KMS-11 (cell line): ENCODE results near the gene MACROD2.
A peak's percentile ranks its signal among the peaks of the same experiment; 100 is the strongest.

Source experiments
- H2AFZ ChIP-seq: fragments of 200-600 bp; sonication (generic); 2 replicates; pipeline ENCODE4 v1.6.1; 2016; ENCODE audit warnings: antibody characterized with exemption, mixed run types, low read depth
- H3K27ac ChIP-seq: fragments of 200-600 bp; sonication (generic); 2 replicates; pipeline ENCODE4 v1.6.1; 2016; ENCODE audit warnings: mild to moderate bottlenecking, mixed run types
- H3K27me3 ChIP-seq: fragments of 200-600 bp; sonication (generic); 2 replicates; pipeline ENCODE4 v1.6.1; 2017; ENCODE audit warnings: mild to moderate bottlenecking, low read depth, mixed run types, moderate library complexity; ENCODE audit not compliant: insufficient read depth
- H3K36me3 ChIP-seq: fragments of 200-600 bp; sonication (generic); 2 replicates; pipeline ENCODE4 v1.6.1; 2017; ENCODE audit warnings: mild to moderate bottlenecking, mixed run types; ENCODE audit not compliant: insufficient read depth
- H3K4me1 ChIP-seq: fragments of 200-600 bp; sonication (generic); 2 replicates; pipeline ENCODE4 v1.6.1; 2016; ENCODE audit warnings: mild to moderate bottlenecking, low read depth, mixed run types; ENCODE audit not compliant: poor library complexity, severe bottlenecking
- H3K4me2 ChIP-seq: fragments of 200-600 bp; sonication (generic); 2 replicates; pipeline ENCODE4 v1.7.0; 2016; ENCODE audit warnings: mild to moderate bottlenecking, mixed run types
- H3K4me3 ChIP-seq: fragments of 200-600 bp; sonication (generic); IDR thresholded peaks from 2 replicates; pipeline ENCODE4 v1.6.1; 2017; ENCODE audit warnings: low read depth, low read length, mixed read lengths; ENCODE audit not compliant: insufficient read depth
- H3K79me2 ChIP-seq: fragments of 200-600 bp; sonication (generic); 2 replicates; pipeline ENCODE4 v1.6.1; 2016; ENCODE audit warnings: low read depth, mixed run types; ENCODE audit not compliant: insufficient read depth
- H3K9ac ChIP-seq: fragments of 200-600 bp; sonication (generic); 2 replicates; pipeline ENCODE4 v1.6.1; 2016; ENCODE audit warnings: mild to moderate bottlenecking, mixed run types
- H4K20me1 ChIP-seq: fragments of 200-600 bp; sonication (generic); 2 replicates; pipeline ENCODE4 v1.6.1; 2016; ENCODE audit warnings: mild to moderate bottlenecking, mixed run types; ENCODE audit not compliant: insufficient read depth
- TF ChIP-seq, protein P1 (sequence below): fragments of 200-600 bp; sonication (generic); conservative IDR thresholded peaks from 2 replicates; pipeline ENCODE4 v1.6.1; 2017; ENCODE audit warnings: low read depth, mild to moderate bottlenecking, antibody characterized with exemption, low read length, moderate library complexity, mixed read lengths

MACROD2 gene

DNA sequence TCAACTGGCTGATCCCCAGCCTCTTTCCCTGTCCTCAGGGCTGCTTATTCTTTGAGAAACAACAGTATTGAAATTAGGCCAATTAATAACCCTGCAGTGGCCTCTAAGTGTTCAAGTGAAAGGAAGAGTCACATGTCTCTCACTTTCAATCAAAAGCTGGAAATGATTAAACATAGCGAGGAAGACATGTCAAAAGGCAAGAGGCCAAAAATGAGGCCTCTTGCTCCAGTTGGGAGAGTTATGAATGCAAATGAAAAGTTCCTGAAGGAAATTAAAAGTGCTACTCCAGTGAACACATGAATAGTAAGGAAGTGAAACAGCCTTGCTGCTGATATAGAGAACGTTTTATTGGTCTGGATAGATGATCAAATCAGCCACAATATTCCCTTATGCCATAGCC, 131.5 kb downstream of the MACROD2 start:
- Histone ChIP-seq H3K27ac (no peak overlapping the region), H3K9ac (no peak overlapping the region)

DNA sequence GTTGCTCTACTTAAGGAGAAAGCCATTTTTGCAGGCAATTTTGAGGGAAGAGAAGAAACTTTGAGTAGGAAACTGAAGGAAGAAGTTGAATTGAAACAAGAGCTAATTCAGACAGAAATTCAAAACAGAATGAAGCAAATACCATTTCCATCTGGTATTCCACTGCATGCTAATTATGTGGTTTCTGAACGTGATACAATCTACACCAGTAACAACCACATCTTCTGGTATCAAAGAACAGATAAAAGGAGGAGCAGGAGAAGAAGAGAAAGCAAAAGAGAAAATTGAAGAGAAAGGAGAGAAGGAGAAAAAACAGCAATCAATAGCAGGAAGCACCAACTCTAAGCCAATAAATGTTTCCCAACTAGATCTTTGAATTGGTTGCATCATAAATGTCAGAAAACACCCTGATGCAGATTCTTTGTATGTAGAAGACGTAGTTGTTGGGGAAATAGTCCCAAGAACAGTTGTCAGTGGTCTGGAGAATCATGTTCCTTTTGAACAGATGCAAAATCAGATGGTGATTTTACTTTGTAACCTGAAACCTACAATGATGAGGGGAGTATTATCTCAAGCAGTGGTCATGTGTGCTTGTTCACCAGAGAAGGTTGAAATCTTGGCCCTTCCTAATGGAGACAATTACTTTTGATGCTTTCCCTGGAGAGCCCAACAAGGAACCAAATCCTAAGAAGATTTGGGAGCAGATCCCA, 132.4 kb downstream of the MACROD2 start:
- H3K27ac ChIP-seq: no peak overlapping the region
- TF ChIP-seq, protein P1, sequence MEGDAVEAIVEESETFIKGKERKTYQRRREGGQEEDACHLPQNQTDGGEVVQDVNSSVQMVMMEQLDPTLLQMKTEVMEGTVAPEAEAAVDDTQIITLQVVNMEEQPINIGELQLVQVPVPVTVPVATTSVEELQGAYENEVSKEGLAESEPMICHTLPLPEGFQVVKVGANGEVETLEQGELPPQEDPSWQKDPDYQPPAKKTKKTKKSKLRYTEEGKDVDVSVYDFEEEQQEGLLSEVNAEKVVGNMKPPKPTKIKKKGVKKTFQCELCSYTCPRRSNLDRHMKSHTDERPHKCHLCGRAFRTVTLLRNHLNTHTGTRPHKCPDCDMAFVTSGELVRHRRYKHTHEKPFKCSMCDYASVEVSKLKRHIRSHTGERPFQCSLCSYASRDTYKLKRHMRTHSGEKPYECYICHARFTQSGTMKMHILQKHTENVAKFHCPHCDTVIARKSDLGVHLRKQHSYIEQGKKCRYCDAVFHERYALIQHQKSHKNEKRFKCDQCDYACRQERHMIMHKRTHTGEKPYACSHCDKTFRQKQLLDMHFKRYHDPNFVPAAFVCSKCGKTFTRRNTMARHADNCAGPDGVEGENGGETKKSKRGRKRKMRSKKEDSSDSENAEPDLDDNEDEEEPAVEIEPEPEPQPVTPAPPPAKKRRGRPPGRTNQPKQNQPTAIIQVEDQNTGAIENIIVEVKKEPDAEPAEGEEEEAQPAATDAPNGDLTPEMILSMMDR: no peak
- no peaks in the 10 kb centered on the region for H4K20me1 ChIP-seq
- no peak overlapping the region for H3K9ac ChIP-seq
- no peaks in the 10 kb centered on the region for H3K4me1 ChIP-seq
- H3K79me2 ChIP-seq: no peaks in the 10 kb centered on the region
- H3K36me3 ChIP-seq: no peaks in the 10 kb centered on the region
- no peaks in the 10 kb centered on the region for H3K27me3 ChIP-seq
- no peak overlapping the region for H3K4me2 ChIP-seq
- no peak overlapping the region for H2AFZ ChIP-seq
- H3K4me3 ChIP-seq: no peak overlapping the region

More for the DNA sequence above, 131.5 kb downstream of the MACROD2 start:
- no peak overlapping the region for H3K4me3 ChIP-seq
- H3K27me3 ChIP-seq: no peaks in the 10 kb centered on the region
- no peaks in the 10 kb centered on the region for H3K36me3 ChIP-seq
- TF ChIP-seq, protein P1: no peak
- H3K4me1 ChIP-seq: no peaks in the 10 kb centered on the region
- H2AFZ ChIP-seq: no peak overlapping the region
- no peaks in the 10 kb centered on the region for H4K20me1 ChIP-seq
- no peaks in the 10 kb centered on the region for H3K79me2 ChIP-seq
- H3K4me2 ChIP-seq: no peak overlapping the region

DNA sequence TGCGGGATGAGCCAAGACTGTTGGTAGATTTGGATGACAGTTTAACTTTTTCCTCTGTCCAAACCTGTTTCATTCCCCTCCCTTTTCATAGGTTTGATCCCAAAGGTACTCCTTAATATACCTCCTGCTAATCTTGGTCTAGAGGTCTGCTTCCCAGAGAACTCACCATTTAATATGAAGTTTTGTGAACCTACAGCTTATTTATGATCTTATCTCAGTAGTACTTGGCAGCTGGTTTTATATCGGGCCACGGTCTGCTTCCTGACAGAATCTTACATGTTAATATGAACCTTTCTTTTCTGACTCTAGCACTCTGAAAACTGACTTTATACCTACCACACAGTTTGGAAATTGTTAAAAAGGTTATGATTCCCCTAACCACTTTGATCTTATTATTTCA, 138.7 kb downstream of the MACROD2 start:
- Histone ChIP-seq H3K4me2 (no peak overlapping the region), H3K27me3 (no peaks in the 10 kb centered on the region), H3K4me1 (no peaks in the 10 kb centered on the region), H3K4me3 (no peak overlapping the region), H3K9ac (no peak overlapping the region), H3K36me3 (no peaks in the 10 kb centered on the region), H2AFZ (no peak overlapping the region), H4K20me1 (no peaks in the 10 kb centered on the region), H3K79me2 (no peaks in the 10 kb centered on the region), H3K27ac (no peak overlapping the region)
- TF ChIP-seq, protein P1: no peak

DNA sequence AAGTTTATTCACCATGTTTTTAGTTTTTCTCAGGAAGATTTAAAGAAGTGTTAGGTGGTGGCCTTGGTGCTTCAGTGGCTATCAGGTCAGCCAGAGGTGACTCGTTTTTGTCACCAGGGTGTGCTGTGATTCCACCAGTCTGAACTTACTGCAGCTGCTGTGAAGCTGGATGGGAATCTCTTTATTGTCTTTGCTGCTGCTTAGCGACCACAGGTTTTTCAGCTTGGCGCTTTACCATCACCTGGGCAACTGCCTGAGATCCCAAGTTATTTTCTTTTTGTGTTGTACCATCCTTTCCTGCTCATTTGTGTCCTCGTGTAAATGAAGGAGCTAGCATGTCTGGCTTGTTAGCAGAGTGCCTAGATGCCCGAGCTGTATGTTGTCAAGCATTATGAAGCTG, 146.9 kb downstream of the MACROD2 start:
- Histone ChIP-seq H3K79me2 (no peaks in the 10 kb centered on the region), H4K20me1 (no peaks in the 10 kb centered on the region), H3K9ac (no peak overlapping the region), H3K36me3 (no peaks in the 10 kb centered on the region), H2AFZ (no peak overlapping the region), H3K4me3 (no peak overlapping the region), H3K27me3 (no peaks in the 10 kb centered on the region), H3K4me1 (no peaks in the 10 kb centered on the region), H3K4me2 (no peak overlapping the region), H3K27ac (no peak overlapping the region)
- TF ChIP-seq, protein P1: peak; percentile 61
